COLO829 (cell line): Measurements from ENCODE around the gene TOMM7.
"Not testable (repeated sequence)": the region's sequence is repeated elsewhere in the genome, so short reads cannot be mapped to it uniquely, and the experiment has no call there.

Source experiments
- DNase-seq: peaks from one replicate; pipeline ENCODE4 v3.0.0; 2012; ENCODE audit warnings: low spot score

The TOMM7 gene

GRCh38 chr7:22821702-22822485 is 755 bp downstream of the TOMM7 start:
- no peak for DNase-seq

DNA sequence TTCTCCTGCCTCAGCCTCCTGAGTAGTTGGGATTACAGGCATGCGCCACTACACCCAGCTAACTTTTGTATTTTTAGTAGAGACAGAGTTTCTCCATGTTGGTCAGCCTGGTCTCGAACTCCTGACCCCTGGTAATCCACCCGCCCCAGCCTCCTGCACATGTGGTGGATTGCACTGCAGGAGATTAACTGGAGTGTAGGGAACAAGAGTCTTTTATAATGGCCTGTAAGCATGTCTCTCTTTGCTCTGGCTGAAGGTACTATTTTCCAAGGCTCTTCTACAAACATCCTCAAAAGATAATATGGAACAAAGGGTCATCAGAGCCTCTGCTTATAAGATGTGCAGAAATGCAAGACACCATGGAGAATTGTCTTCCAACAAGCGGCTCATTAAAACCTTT is 3.2 kb downstream of the TOMM7 start:
- no peak for DNase-seq

DNA sequence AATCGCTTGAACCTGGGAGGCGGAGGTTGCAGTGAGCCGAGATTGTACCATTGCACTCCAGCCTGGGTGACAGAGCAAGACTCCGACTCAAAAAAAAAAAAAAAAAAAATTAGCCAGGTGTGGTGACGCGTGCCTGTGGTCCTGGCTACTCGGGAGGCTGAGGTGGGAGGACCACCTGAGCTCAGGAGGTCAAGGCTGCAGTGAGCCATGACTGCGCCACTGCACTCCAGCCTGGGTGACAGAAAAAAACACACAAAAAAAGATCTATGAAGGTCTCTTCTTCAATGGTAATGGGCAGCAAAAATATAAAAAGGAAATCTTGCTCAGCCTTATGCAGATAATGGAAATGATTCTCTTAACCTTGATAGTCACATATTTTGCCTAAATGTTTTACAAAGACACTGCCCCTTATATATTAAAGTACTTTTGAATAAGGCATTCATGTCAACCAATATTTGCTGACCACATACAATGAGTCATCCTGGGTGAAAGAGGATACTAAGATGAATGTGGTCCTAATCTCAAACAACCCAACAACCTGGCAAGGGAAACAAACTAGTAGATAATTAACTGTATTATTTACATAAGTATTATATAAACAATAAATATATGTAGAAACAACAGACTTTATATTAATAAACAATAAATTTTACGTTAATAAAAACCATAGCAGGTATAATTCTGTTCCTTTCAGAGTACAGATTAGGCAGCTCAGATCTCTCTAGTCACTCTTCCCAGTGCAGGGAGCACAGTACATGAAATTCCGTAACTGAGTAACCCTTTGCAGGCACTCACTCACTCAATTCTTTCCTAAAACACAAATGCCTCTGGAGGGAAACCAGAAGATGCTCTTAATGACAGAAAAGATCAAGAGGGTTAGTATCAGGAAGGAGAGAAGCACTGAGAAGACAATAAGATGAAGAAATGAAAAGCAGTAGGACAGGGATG is 8.1 kb downstream of the TOMM7 start:
- peak; percentile 90 for DNase-seq

DNA sequence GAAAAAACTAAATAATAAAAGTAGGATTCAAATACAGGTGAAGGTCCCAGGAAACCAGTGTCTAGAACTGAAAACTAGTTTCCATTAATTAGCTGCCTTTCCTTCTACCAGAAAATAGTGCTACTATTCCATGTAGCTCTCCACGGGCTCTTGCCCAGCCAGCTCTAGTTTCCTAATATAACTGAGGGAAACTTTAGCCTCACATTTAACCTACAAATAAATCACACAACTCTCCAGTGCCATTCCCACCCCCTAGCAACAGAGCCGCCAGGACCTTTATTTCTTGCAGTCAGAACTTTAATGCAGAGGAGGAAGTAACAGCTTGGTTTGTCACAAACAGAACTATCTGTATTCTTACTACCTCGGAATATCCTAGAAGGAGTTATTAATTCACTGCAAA is 10.3 kb downstream of the TOMM7 start:
- DNase-seq = no peak

DNA sequence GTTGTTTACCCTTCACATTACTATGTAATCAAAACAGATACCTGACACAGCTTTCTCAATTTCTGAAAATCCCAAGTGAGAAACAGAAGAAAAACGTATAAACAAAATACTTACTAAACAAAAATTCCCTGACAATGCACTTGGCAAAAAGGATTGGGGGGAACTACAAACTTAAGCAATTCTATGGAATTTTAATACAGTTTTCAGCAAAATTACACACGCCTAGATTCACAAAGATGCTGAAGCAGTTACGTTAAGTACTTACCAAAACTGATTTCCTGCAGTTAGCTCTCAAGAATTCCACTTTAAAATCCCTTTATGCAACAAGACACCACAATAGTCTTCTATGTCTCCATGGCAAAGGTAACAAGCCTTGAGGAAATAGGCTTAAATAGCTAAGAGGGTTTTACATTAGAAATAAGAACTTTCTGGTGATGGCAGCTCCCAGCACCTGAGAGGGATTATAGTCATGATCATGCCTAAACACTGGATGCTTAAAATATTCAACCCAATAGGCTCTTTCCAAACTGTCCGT is 10.8 kb downstream of the TOMM7 start:
- DNase-seq = no peak

DNA sequence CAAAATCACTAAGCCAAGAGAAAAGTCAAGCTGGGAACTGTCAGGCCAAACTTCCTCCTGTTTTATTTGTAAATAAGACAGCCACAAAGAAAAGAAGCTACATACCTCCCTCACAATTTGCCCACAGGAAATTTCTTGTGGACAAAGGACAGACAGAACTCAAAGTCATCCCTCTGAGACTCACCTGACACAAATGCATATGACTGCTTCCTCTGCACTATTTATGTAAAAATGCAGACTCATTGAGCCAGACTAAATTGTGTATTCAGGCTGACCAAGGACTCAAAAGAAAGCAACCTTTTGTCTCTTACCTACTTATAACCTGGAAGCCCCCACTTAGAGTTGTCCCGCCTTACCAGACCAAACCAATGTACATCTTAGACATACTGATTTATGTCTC is 11.8 kb downstream of the TOMM7 start:
- DNase-seq = no peak

DNA sequence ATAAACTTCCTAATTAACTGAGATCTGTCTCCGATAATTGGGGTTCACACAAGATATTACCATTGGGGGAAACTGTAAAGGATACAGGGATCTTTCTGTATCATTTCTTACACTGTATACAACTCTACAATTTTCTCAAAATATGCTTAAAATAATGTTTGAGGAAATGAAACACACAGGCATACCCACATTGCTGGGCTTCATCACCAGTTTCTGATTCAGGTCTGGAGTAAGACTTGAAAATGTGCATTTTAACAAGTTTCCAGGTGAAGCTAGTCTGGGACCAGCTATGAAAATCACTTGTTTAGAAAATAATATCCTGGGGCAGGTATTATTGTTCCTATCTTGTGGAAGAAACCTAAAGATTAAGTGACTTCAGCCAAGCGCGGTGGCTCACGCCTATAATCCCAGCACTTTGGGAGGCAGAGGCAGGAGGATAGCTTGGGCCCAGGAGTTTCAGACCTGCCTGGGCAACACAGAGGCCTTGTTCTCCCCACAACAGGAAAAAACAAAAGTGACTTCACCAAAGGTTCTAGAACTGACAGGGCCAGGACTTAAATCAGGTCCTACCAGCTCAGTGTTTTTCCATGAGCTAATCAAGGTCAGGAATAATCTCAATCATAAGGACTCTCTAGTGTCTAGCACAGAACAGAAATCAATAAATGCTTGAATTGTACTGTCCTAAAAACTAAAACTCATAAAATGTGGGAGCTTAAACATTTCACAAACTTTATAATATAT is 12.6 kb downstream of the TOMM7 start:
- DNase-seq = no peak

DNA sequence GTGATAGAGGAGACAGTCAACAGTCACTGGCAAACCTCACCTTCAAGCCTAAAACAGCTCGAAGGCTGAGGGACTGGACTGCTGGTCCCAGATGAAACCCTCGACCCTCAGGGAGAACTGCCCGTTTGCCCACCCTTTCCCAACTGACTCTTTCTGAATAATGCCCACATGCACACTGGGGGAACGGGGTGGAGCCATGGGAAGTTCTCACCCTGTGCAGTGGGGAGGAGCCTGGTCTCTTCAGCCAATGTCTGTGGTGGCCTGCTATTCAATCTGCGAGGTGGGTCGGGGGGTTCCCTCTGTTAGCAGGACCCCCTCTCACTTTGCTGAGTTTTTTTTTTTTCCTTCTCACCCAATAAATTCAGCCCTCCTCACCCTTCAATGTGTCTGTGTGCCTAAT is 14.5 kb downstream of the TOMM7 start:
- no peak for DNase-seq

DNA sequence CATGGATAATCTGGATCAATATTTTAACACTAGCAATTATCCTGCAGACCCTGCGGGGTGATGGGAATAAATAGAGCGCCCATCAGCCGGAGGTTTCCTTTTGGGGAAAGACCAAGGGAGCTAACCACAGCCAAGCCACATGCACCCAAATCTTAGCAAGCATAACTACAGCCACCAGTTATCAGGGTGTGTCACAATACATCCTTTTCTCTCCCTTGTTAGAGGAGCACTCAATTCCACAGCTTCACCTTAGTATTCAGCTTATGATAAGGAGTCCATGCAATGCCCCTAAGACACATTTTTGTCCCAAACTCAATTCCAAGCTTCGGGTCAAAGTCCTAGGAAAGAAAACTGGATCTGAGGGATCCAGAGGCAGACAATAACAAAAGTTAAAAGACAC is 15.9 kb downstream of the TOMM7 start:
- DNase-seq = no peak

GRCh38 chr7:22805227-22805626 is 17.4 kb downstream of the TOMM7 start:
- no peak for DNase-seq

DNA sequence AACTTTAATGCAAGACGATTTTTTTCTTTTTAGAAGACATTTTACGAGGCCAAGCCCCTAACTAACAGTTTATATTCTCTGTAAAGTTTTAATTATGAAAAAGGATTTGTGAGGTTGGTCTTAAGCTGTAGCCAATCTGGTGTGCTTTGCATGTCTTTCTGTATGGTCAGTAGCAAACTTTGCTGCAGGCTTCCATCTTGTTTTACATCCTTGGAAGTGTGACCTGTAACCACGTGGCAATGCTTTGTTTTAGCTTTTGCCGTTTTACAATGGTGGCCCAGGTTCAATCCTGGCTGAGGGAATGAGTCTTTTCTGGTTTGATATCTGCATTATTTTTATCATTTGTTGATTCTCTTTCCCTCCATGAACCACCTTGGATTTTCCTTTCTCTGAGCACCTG is 19.8 kb downstream of the TOMM7 start:
- not testable (repeated sequence) for DNase-seq

- no peak for DNase-seq
Observed at GRCh38 chr7:22802426-22802825, 20.2 kb downstream of the TOMM7 start.

GRCh38 chr7:22801912-22802311 is 20.7 kb downstream of the TOMM7 start:
- no peak for DNase-seq

GRCh38 chr7:22799633-22800032 is 23.0 kb downstream of the TOMM7 start:
- DNase-seq = no peak

DNA sequence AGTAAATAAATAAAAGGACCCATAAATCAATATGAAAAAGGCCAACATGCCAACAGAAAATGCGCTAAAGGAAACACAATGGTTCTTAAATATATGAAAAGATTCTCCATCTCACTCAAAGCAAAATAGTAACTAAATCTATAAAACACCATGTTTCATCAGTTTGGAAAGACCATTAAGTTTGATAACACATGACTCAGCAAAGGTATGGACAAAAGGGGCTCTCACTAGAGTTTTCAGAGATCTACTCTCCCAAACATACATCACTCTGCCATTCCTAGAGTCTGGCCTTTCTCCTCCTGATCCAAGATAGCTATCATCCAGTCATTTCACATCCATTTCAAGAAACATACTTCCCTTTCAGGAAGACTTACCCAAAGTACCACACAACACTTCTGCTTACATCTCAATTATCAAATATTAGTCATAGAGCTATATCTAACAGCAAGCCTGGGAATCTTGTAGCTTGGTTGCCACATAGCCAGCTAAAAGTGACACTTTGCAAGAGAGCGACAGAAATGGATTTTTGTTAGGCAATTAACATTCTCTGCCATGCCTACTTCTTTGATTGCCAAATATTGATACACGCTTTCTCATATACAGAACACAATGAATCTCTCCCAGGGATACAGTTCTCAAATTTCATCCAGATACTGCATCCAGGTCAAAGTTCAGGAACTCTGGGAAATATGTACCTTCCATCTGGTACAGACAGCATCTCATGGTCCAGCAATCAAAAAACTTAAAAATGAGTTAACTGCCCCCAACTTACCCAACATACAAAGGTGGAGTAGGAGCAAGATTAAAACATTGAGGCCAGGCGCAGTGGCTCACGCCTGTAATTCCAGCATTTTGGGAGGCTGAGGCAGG is 28.8 kb downstream of the TOMM7 start:
- no peak for DNase-seq

GRCh38 chr7:22791204-22792158 is 31.2 kb downstream of the TOMM7 start:
- peak; percentile 42 for DNase-seq

GRCh38 chr7:22790640-22791039 is 32.0 kb downstream of the TOMM7 start:
- DNase-seq = not testable (repeated sequence)

- no peak for DNase-seq
Observed at GRCh38 chr7:22787951-22788350, 34.7 kb downstream of the TOMM7 start.

DNA sequence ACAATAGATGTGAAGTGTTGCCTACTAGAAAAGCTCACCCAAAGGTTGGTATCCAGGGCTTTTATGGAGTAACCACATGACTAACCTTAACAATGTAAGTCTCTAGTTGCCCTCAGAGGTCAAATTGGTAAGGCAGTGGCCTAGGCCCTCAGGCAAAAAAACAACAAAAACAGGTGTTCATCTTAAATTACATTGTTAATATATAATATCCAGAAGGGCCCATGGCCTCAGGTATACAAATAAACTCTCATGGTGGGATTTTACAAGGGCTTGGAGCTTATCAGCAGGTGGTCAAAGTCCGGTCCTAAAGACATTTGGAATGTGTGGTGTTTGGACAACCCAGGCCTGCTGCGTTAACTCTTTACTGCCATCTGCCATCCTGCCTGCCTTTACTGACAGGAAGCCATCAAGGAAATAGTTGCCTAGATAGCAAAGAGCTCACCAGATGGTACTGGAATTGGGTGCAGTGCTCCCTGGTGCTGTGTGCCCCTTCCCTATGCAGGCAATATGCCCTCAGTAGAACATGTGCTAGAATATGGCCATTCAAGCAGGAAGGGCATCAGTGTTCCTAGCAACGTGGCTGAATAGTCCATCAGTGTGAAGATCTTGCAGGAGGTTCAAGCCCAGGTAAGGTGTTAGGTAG is 36.2 kb downstream of the TOMM7 start:
- DNase-seq = no peak

DNA sequence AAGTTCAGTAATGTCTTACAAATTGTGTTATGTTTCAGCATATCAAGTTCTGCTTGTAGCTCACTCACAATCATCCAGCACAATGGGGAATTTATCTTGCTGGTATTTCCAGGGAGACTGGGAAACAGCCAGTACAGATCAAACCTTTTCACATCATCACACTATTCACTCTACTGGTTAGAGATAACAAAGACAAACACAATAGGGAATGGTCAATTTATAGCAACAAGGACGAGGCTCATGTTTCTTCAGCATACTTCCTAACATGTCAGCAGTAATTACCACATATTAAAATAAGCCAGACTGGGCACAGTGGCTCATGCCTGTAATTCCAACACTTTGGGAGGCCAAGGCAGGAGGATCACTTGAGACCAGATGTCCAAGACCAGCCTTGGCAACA is 38.3 kb downstream of the TOMM7 start:
- no peak for DNase-seq
